Kidney (tissue), 14 donors: ENCODE measurements around the gene ABCB6. TPM values are rescaled to one million over a fixed set of nuclear protein-coding genes. Genes with fewer than 3 reads are reported as not detected.

Experiments
- DNase-seq, 5 donors: peaks; one replicate each; pipeline ENCODE4 v3.0.0-alpha.2; 2013 to 2020
- FAIRE-seq: peaks from 2 replicates; lab custom pipeline; 2012; peaks lifted over from hg19 to GRCh38; lab: Jason Lieb, UNC
- H3K27ac ChIP-seq, 2 donors: one replicate each; pipeline ENCODE4 v1.7.0; 2013; ENCODE audit warnings: low read depth in 2 of 2, low read length in 2 of 2, inconsistent platforms in 1 of 2
- H3K27me3 ChIP-seq: one replicate; pipeline ENCODE4 v1.7.1; 2013; ENCODE audit warnings: low read length, inconsistent platforms; ENCODE audit not compliant: control insufficient read depth, insufficient read depth
- H3K36me3 ChIP-seq, 3 donors: one replicate each; pipeline versions ENCODE4 v1.7.0 to v1.7.1; 2013; ENCODE audit warnings: low read length in 3 of 3, control low read depth in 1 of 3, inconsistent platforms in 1 of 3; ENCODE audit not compliant: insufficient read depth in 3 of 3, control insufficient read depth in 2 of 3
- H3K4me1 ChIP-seq, 3 donors: one replicate each; pipeline versions ENCODE4 v1.7.0 to v1.7.1; 2013; ENCODE audit warnings: low read length in 3 of 3, inconsistent platforms in 1 of 3, low read depth in 1 of 3; ENCODE audit not compliant: control insufficient read depth in 2 of 3, insufficient read depth in 2 of 3
- H3K4me3 ChIP-seq, 3 donors: one replicate each; pipeline versions ENCODE4 v1.7.0 to v1.8.1; 2013; ENCODE audit warnings: low read length in 3 of 3, control low read depth in 1 of 3, inconsistent platforms in 1 of 3
- H3K9ac ChIP-seq, 3 donors: one replicate each; pipeline versions ENCODE4 v1.7.0 to v1.7.1; 2013; ENCODE audit warnings: low read length in 3 of 3, control low read depth in 1 of 3, inconsistent platforms in 1 of 3
- H3K9me3 ChIP-seq, 3 donors: one replicate each; pipeline versions ENCODE4 v1.7.0 to v1.7.1; 2013; ENCODE audit warnings: low read length in 3 of 3, control low read depth in 1 of 3, inconsistent platforms in 1 of 3; ENCODE audit not compliant: control insufficient read depth in 2 of 3, insufficient read depth in 1 of 3
- intact Hi-C: fragments of 100-400 bp; cut with DNase I; formaldehyde crosslinking; loops from one replicate; pipeline ENCODE4 v1.11.1; 2022
- polyA plus RNA-seq: library from polyadenylated mRNA; stranded (reverse); fragments of 350-450 nt; fragmentation: Illumina TruSeq; extraction: RNeasy Lipid Tissue Mini Kit (QIAGEN cat#74804); gene quantifications from one replicate; pipeline ENCODE4 v1.2.3, GENCODE V29; 2014; ENCODE audit warnings: low read depth, low replicate concordance; ENCODE audit not compliant: insufficient read depth
- total RNA-seq: library from RNA; stranded (reverse); fragmentation: NEBNext Ultra II Directional; extraction: Animal tissue kit (Norgen Biotek cat#: 25700); gene quantifications from one replicate; pipeline ENCODE4 v1.2.1, GENCODE V29; 2021
- TF ChIP-seq, protein P1 (sequence below): IDR thresholded peaks from 3 replicates; pipeline ENCODE4 v1.5.1; 2012; ENCODE audit warnings: mild to moderate bottlenecking, moderate library complexity, borderline replicate concordance; ENCODE audit not compliant: insufficient read depth; ENCODE audit errors: extremely low read depth
- donor health status: control.
- donor health status: control.
- donor health status: control.
- donor health status: control.
- donor health status: control.
- donor health status: DM: yes; HTN: yes; CAD: no.
- donor health status: Normal renal cell carcinoma (clear cell type).

The ABCB6 gene
- total and polyA plus RNA-seq, 2 donors from 2014 or later, result 17.8 to 53.6 TPM

GRCh38 chr2:219165058-219165911, 53.5 kb downstream of the ABCB6 start:
- TF ChIP-seq, protein P1, sequence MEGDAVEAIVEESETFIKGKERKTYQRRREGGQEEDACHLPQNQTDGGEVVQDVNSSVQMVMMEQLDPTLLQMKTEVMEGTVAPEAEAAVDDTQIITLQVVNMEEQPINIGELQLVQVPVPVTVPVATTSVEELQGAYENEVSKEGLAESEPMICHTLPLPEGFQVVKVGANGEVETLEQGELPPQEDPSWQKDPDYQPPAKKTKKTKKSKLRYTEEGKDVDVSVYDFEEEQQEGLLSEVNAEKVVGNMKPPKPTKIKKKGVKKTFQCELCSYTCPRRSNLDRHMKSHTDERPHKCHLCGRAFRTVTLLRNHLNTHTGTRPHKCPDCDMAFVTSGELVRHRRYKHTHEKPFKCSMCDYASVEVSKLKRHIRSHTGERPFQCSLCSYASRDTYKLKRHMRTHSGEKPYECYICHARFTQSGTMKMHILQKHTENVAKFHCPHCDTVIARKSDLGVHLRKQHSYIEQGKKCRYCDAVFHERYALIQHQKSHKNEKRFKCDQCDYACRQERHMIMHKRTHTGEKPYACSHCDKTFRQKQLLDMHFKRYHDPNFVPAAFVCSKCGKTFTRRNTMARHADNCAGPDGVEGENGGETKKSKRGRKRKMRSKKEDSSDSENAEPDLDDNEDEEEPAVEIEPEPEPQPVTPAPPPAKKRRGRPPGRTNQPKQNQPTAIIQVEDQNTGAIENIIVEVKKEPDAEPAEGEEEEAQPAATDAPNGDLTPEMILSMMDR, result no peak
- Histone ChIP-seq H3K27me3 (no peaks in the 10 kb centered on the region), H3K36me3 (no peaks in the 10 kb centered on the region), H3K9ac (no peak overlapping the region), H3K4me3 (no peak overlapping the region), H3K9me3 (no peaks in the 10 kb centered on the region), H3K27ac (no peak overlapping the region), H3K4me1 (peaks cover 0 to 4% (median 3%) of the 10 kb centered on the region in 3 donors)
- no peak for FAIRE-seq
- peak in 1 of 5 donors; percentile 65 for DNase-seq
- intact Hi-C loops, result loop anchor here (10.0 kb wide), 1 partner anchor 120 kb away; no protein-coding TSS in a partner anchor

DNA sequence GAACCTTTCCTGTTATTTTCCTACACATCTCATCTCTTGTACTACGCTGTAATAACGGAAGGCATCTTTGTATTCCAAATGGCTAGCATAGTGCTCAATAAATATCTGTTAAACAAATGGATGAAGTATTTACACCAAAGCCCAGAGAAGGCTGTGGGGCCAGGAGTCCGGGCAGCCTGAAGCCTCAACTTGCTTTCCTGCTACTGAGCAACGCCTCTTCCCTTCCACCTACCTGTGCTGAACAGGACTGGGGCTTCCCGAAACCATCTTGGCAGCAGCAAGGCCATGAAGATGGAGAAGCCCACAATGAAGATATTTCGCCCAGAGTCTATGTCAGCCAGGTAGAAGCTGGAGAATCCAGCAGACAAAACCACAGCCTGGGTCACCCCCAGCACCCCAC, 55.6 kb downstream of the ABCB6 start:
- Histone ChIP-seq H3K27ac (no peak overlapping the region), H3K9ac (no peak overlapping the region), H3K27me3 (no peaks in the 10 kb centered on the region), H3K9me3 (no peaks in the 10 kb centered on the region), H3K36me3 (no peaks in the 10 kb centered on the region), H3K4me1 (peaks cover 0 to 3% (median 0%) of the 10 kb centered on the region in 3 donors), H3K4me3 (no peak overlapping the region)
- TF ChIP-seq, protein P1, result no peak
- FAIRE-seq, result no peak
- DNase-seq, result no peak
- intact Hi-C loops, result loop anchor here (10.0 kb wide), 1 partner anchor 122 kb away; no protein-coding TSS in a partner anchor

- H3K27me3 ChIP-seq, result no peaks in the 10 kb centered on the region
- intact Hi-C loops, result loop anchor here (10.0 kb wide), 1 partner anchor 124 kb away; no protein-coding TSS in a partner anchor
- H3K4me1 ChIP-seq, result peaks cover 0 to 3% (median 0%) of the 10 kb centered on the region in 3 donors
- H3K9me3 ChIP-seq, result no peaks in the 10 kb centered on the region
- peak overlapping the region in 1 of 3 donors; percentile 38 for H3K9ac ChIP-seq
- H3K4me3 ChIP-seq, result peak overlapping the region; percentile 28 to 68 (median 46)
- peak overlapping the region in 1 of 2 donors; percentile 95 for H3K27ac ChIP-seq
- TF ChIP-seq, protein P1, result no peak
- DNase-seq (no peak), FAIRE-seq (no peak)
- peaks cover 0 to 3% (median 0%) of the 10 kb centered on the region in 3 donors for H3K36me3 ChIP-seq
Observed at GRCh38 chr2:219161097-219161496, 57.7 kb downstream of the ABCB6 start.
